ENCODE measurements around the gene TIMM21.

TIMM21 gene

DNA sequence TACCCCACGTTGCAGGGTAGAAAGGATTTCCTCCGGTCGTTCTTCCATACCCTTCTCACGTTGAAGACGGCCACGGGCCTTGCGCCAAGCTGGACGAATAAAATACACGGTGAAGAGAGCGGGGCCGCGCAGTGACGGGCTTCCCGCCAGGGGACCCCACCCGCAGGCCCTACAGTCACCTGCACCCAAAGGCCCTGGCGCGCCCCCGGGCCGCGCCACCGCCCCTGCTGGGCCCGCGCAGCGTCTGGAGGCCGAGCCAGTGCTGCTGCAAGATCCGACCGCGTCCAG, 888 bp upstream of the TIMM21 start:
- Histone ChIP-seq H3K9ac (ENCODE audit: low read depth, low read length) (no peak overlapping the region), H3K27me3 (ENCODE audit: control insufficient read depth, insufficient read depth, low read length) (0 out of 2 replicates have a peak, but pooled peaks cover 4% of the 10 kb centered on the region), H3K9me3 (ENCODE audit: control insufficient read depth, insufficient read depth, low read length) (no peaks in the 10 kb centered on the region), H3K27ac (ENCODE audit: low read depth, low read length) (no peak overlapping the region), H3K36me3 (ENCODE audit: control insufficient read depth, insufficient read depth, low read length) (peaks cover 17% of the 10 kb centered on the region; the same call in 1 of the 2 replicates), H3K4me1 (ENCODE audit: control insufficient read depth, insufficient read depth, low read length) (peaks cover 8% of the 10 kb centered on the region), H3K4me3 (ENCODE audit: low read depth, low read length) (peak overlapping the region; percentile 99)

DNA sequence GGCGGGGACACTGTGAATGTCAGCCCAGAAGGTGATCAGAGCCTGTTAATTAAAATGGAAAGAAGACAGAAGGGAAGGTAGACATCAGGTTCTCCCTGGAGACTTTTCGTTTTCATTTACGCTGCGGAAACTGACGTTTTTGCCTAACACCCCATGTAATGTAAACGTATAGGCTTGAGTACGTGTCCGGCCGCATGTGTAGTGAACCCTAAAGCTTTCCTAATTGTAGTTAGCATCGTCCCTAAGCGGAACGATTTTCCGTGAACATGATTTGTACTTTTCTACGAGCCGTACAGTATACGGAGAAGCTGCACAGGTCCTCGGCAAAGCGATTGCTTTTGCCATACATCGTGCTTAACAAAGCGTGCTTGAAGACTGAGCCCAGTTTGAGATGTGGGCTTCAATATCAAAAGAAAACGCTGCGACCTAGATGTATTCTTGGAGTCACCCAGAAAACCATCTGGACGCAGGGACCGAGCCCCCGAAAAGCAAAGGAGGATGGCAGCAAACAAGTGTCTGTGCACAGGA, 284 bp downstream of the TIMM21 start:
- Histone ChIP-seq H3K36me3 (ENCODE audit: control insufficient read depth, insufficient read depth, low read length) (peaks cover 17% of the 10 kb centered on the region; the same call in 1 of the 2 replicates), H3K27ac (ENCODE audit: low read depth, low read length) (peak overlapping the region; percentile 26), H3K9ac (ENCODE audit: low read depth, low read length) (peak overlapping the region; percentile 77), H3K4me3 (ENCODE audit: low read depth, low read length) (peak overlapping the region; percentile 99), H3K9me3 (ENCODE audit: control insufficient read depth, insufficient read depth, low read length) (no peaks in the 10 kb centered on the region), H3K27me3 (ENCODE audit: control insufficient read depth, insufficient read depth, low read length) (0 out of 2 replicates have a peak, but pooled peaks cover 4% of the 10 kb centered on the region), H3K4me1 (ENCODE audit: control insufficient read depth, insufficient read depth, low read length) (peaks cover 8% of the 10 kb centered on the region)

DNA sequence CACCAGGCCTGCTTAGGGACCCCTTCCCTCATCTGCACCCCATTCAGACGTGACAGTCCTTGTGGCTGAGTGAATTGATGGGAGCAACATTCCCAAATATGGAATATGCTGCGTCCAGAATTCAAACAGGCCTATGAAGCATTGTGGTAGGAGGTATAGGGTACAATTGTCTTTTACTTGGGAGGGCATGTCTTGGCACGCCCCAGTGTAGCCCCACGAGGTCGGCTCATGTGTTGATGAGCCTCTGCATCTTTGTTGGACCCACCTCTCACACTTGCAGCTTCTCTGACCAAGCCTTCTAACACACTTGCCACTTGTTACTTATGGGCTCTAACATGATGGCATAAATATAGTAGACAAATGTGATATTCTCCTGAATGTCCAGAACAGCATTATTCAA, 1.6 kb downstream of the TIMM21 start:
- Histone ChIP-seq H3K27ac (ENCODE audit: low read depth, low read length) (no peak overlapping the region), H3K9me3 (ENCODE audit: control insufficient read depth, insufficient read depth, low read length) (no peaks in the 10 kb centered on the region), H3K27me3 (ENCODE audit: control insufficient read depth, insufficient read depth, low read length) (0 out of 2 replicates have a peak, but pooled peaks cover 4% of the 10 kb centered on the region), H3K9ac (ENCODE audit: low read depth, low read length) (0 out of 2 replicates have a peak overlapping the region, but pooled peaks have one; percentile 8), H3K36me3 (ENCODE audit: control insufficient read depth, insufficient read depth, low read length) (peaks cover 25% of the 10 kb centered on the region), H3K4me1 (ENCODE audit: control insufficient read depth, insufficient read depth, low read length) (peaks cover 8% of the 10 kb centered on the region), H3K4me3 (ENCODE audit: low read depth, low read length) (peak overlapping the region; percentile 99)

DNA sequence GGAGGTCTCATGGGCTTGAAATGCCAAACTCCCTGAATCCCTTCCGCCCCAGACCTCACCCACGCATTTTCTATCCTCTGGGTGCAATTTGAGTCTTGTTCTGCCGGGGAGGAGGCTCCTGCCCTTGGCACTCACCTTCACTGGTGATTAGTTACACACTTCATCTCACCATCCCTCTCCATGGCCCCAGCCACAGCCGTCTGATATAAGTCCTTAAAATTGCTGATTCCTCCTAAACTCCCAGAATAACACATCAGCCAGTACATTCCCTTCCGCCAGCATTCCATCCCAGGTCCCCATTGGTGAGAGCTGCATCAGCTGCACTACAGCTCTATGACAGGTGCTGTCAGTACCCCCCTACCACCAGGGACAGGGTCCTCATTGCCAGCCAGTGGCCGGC, 3.9 kb downstream of the TIMM21 start:
- H3K4me1 ChIP-seq (ENCODE audit: control insufficient read depth, insufficient read depth, low read length): peaks cover 8% of the 10 kb centered on the region
- H3K9me3 ChIP-seq (ENCODE audit: control insufficient read depth, insufficient read depth, low read length): no peaks in the 10 kb centered on the region
- H3K27me3 ChIP-seq (ENCODE audit: control insufficient read depth, insufficient read depth, low read length): no peaks in the 10 kb centered on the region
- no peak overlapping the region for H3K9ac ChIP-seq (ENCODE audit: low read depth, low read length)
- no peak overlapping the region for H3K27ac ChIP-seq (ENCODE audit: low read depth, low read length)
- H3K36me3 ChIP-seq (ENCODE audit: control insufficient read depth, insufficient read depth, low read length): peaks cover 49% of the 10 kb centered on the region
- no peak overlapping the region for H3K4me3 ChIP-seq (ENCODE audit: low read depth, low read length)

DNA sequence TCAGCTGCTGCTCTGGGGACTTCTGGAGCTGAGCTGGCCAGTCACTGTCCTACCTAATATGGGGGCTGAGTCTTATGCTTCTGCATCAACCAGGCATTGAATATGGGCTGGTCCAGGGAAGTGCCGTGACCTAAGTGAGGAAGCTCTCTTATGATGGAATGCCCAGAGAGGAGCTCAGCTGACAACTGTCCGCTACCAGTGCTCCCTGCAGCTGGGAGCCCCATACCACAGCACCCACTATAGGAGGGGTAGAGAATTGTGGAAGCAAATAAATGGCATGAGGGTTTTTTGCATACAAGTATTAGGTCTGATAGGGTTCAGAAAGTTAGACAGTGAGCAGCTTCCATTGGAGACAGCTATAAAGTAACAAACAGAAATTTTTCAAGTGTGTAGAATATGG, 4.5 kb downstream of the TIMM21 start:
- Histone ChIP-seq H3K27ac (ENCODE audit: low read depth, low read length) (no peak overlapping the region), H3K36me3 (ENCODE audit: control insufficient read depth, insufficient read depth, low read length) (peaks cover 54% of the 10 kb centered on the region), H3K4me3 (ENCODE audit: low read depth, low read length) (no peak overlapping the region), H3K9ac (ENCODE audit: low read depth, low read length) (no peak overlapping the region), H3K9me3 (ENCODE audit: control insufficient read depth, insufficient read depth, low read length) (no peaks in the 10 kb centered on the region), H3K4me1 (ENCODE audit: control insufficient read depth, insufficient read depth, low read length) (peaks cover 8% of the 10 kb centered on the region), H3K27me3 (ENCODE audit: control insufficient read depth, insufficient read depth, low read length) (no peaks in the 10 kb centered on the region)

DNA sequence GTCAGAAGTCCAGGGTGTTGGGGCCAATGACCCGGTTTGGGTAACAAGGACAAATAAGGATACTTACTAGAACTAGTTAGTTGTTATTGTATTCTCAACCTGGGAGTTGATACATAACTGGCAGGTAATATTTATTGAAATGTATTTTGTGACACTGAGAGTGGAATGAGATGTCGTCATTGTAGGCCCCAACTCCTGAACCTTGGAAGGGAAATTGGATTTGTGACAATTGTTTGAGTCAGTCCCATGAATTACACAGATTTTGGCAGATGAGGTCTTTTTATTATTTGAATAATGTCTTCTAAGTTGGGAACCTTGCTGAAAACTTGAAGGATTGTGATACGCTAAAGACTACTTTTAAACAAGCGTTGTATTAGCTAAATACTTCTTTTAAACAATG, 5.1 kb downstream of the TIMM21 start:
- peaks cover 59% of the 10 kb centered on the region for H3K36me3 ChIP-seq (ENCODE audit: control insufficient read depth, insufficient read depth, low read length)
- no peak overlapping the region for H3K4me3 ChIP-seq (ENCODE audit: low read depth, low read length)
- no peaks in the 10 kb centered on the region for H3K9me3 ChIP-seq (ENCODE audit: control insufficient read depth, insufficient read depth, low read length)
- peaks cover 8% of the 10 kb centered on the region for H3K4me1 ChIP-seq (ENCODE audit: control insufficient read depth, insufficient read depth, low read length)
- H3K27me3 ChIP-seq (ENCODE audit: control insufficient read depth, insufficient read depth, low read length): no peaks in the 10 kb centered on the region
- no peak overlapping the region for H3K9ac ChIP-seq (ENCODE audit: low read depth, low read length)
- no peak overlapping the region for H3K27ac ChIP-seq (ENCODE audit: low read depth, low read length)

DNA sequence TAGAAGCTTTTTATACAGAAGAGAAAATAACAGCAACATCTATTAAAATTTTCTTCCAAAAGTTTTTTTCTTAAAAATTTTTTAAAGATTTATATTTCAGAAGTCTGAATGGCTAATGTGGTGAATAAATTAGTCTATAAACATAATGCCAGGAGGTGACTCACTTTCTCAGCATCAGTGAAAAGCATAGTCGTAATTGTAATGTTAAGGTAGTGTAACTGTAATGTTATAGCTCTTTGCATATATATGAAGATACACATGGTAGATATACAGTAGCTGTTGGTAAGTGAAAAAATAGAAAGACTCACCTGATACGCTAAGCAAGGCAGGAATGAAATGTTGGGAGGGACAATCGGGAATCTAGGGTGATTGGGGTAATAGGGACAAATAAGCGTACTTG, 5.5 kb downstream of the TIMM21 start:
- Histone ChIP-seq H3K9me3 (ENCODE audit: control insufficient read depth, insufficient read depth, low read length) (no peaks in the 10 kb centered on the region), H3K36me3 (ENCODE audit: control insufficient read depth, insufficient read depth, low read length) (peaks cover 63% of the 10 kb centered on the region), H3K4me3 (ENCODE audit: low read depth, low read length) (no peak overlapping the region), H3K27ac (ENCODE audit: low read depth, low read length) (no peak overlapping the region), H3K27me3 (ENCODE audit: control insufficient read depth, insufficient read depth, low read length) (no peaks in the 10 kb centered on the region), H3K9ac (ENCODE audit: low read depth, low read length) (no peak overlapping the region), H3K4me1 (ENCODE audit: control insufficient read depth, insufficient read depth, low read length) (peaks cover 8% of the 10 kb centered on the region)

DNA sequence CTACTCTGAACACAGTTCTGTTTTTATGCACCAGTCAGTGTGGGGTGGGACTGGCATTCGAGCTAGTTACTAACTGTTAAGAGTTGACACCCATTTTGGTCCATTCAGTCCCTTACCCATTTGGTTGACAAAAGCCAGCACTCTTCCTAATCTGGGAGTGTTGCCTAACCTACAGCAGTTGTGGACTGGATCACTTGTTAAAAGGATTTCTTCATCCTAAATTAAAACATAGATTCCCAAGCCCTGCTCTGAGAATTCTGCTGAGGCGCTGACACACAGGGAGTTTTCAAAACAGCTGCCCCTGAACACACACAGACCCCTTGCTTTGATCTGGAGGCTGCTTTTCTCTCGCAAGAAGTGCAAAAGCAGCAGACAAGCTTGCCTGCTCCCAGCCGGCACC, 6.4 kb downstream of the TIMM21 start:
- Histone ChIP-seq H3K4me3 (ENCODE audit: low read depth, low read length) (no peak overlapping the region), H3K9ac (ENCODE audit: low read depth, low read length) (no peak overlapping the region), H3K27me3 (ENCODE audit: control insufficient read depth, insufficient read depth, low read length) (no peaks in the 10 kb centered on the region), H3K9me3 (ENCODE audit: control insufficient read depth, insufficient read depth, low read length) (no peaks in the 10 kb centered on the region), H3K36me3 (ENCODE audit: control insufficient read depth, insufficient read depth, low read length) (peaks cover 71% of the 10 kb centered on the region), H3K4me1 (ENCODE audit: control insufficient read depth, insufficient read depth, low read length) (peaks cover 4% of the 10 kb centered on the region; the same call in 1 of the 2 replicates), H3K27ac (ENCODE audit: low read depth, low read length) (no peak overlapping the region)

DNA sequence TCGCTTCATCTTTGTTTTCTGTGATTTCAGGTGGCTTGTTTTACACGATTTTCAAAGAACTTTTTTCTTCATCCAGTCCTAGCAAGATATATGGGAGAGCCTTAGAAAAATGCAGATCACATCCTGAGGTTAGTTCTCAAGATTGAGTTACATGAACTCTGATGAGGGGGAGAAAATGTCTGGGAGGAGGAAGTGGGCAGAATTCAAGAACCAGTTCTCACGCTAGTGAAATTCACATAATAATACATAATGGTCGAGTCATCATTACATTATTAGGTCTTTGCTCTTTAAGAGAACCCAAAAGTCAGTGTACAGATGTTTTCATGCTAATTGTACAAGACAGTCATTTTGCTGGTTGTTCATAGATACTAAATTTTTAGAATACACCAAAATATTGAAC, 7.0 kb downstream of the TIMM21 start:
- H3K4me3 ChIP-seq (ENCODE audit: low read depth, low read length): no peak overlapping the region
- no peak overlapping the region for H3K9ac ChIP-seq (ENCODE audit: low read depth, low read length)
- no peak overlapping the region for H3K27ac ChIP-seq (ENCODE audit: low read depth, low read length)
- H3K27me3 ChIP-seq (ENCODE audit: control insufficient read depth, insufficient read depth, low read length): no peaks in the 10 kb centered on the region
- peaks cover 71% of the 10 kb centered on the region for H3K36me3 ChIP-seq (ENCODE audit: control insufficient read depth, insufficient read depth, low read length)
- H3K9me3 ChIP-seq (ENCODE audit: control insufficient read depth, insufficient read depth, low read length): no peaks in the 10 kb centered on the region
- no peaks in the 10 kb centered on the region for H3K4me1 ChIP-seq (ENCODE audit: control insufficient read depth, insufficient read depth, low read length)

DNA sequence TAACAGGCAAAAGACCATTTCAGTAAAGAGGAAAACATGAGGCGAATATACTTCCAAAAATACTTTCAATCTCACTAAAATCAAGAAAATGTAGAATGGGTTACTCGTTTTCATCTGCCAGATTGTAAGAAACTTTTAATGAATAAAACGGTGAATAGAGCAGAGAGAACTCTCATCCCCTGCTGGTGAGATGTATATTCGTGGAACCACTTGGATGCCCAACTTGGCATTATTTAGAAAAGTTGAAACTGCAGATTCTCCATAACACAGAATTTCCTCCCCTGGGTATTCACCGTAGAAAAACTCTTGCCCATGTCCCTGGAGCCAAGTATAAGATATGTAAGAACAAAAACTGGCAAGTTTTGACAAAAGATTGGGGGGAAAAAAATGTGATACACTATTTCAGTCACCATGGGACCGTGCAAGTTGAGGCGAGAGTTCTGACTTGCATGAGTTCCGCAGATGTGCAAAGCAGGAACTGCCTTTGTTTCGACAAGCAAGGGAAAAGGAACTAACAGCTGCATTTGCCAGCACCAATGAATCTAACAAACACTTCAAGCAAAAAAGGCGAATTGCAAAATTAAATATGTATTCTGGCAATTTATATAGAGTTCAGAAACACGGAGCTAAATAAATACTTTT, 14.8 kb downstream of the TIMM21 start:
- H3K27me3 ChIP-seq (ENCODE audit: control insufficient read depth, insufficient read depth, low read length): no peaks in the 10 kb centered on the region
- no peak overlapping the region for H3K4me3 ChIP-seq (ENCODE audit: low read depth, low read length)
- no peak overlapping the region for H3K9ac ChIP-seq (ENCODE audit: low read depth, low read length)
- no peaks in the 10 kb centered on the region for H3K4me1 ChIP-seq (ENCODE audit: control insufficient read depth, insufficient read depth, low read length)
- no peaks in the 10 kb centered on the region for H3K9me3 ChIP-seq (ENCODE audit: control insufficient read depth, insufficient read depth, low read length)
- peaks cover 31% of the 10 kb centered on the region for H3K36me3 ChIP-seq (ENCODE audit: control insufficient read depth, insufficient read depth, low read length)
- H3K27ac ChIP-seq (ENCODE audit: low read depth, low read length): no peak overlapping the region

DNA sequence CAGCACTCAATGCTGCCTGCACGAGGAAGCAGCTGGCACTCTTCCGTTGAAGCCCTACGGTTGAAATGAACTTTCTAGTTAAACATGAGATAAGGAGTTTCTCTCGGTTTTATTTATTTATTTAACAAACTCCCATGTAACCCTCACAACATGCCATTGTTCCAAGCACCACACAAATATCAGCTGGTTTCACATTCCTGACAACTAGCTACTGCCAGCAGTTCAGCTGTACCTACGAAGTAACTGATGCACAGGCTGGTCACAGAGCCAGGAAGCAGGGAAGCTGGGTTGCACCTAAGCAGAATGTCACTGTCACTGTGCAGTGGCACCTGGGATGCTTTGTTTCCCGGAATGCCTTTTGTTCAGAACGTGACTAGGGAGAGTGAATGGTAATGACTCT, 18.1 kb downstream of the TIMM21 start:
- Histone ChIP-seq H3K27ac (ENCODE audit: low read depth, low read length) (no peak overlapping the region), H3K9me3 (ENCODE audit: control insufficient read depth, insufficient read depth, low read length) (no peaks in the 10 kb centered on the region), H3K36me3 (ENCODE audit: control insufficient read depth, insufficient read depth, low read length) (no peaks in the 10 kb centered on the region), H3K4me3 (ENCODE audit: low read depth, low read length) (no peak overlapping the region), H3K27me3 (ENCODE audit: control insufficient read depth, insufficient read depth, low read length) (no peaks in the 10 kb centered on the region), H3K9ac (ENCODE audit: low read depth, low read length) (no peak overlapping the region), H3K4me1 (ENCODE audit: control insufficient read depth, insufficient read depth, low read length) (no peaks in the 10 kb centered on the region)

All from HUES48 (cell line).